HepG2 (cell line): ENCODE results near the gene ZNF84. TPM values are rescaled to one million over a fixed set of nuclear protein-coding genes. Genes with fewer than 3 reads are reported as not detected.
A peak's percentile ranks its signal among the peaks of the same experiment; 100 is the strongest.

Source experiments
- BATF2 ChIP-seq: sonication (generic); formaldehyde crosslinking; IDR thresholded peaks from 2 replicates; pipeline ENCODE4 v1.8.0; 2022; ENCODE audit warnings: mild to moderate bottlenecking, missing genetic modification reagents, moderate library complexity
- CAMTA2 ChIP-seq: sonication (generic); formaldehyde crosslinking; IDR thresholded peaks from 2 replicates; pipeline ENCODE4 v1.4.0; 2020; ENCODE audit warnings: mild to moderate bottlenecking, missing genetic modification reagents, borderline replicate concordance
- CENPT ChIP-seq: sonication (generic); formaldehyde crosslinking; IDR thresholded peaks from 2 replicates; pipeline ENCODE4 v1.8.0; 2022; ENCODE audit warnings: low read depth, mild to moderate bottlenecking, moderate library complexity, missing genetic modification reagents
- FOXC1 ChIP-seq: sonication (generic); formaldehyde crosslinking; IDR thresholded peaks from 2 replicates; pipeline ENCODE4 v1.8.0; 2022; ENCODE audit warnings: mild to moderate bottlenecking, missing genetic modification reagents, borderline replicate concordance
- KLF9 ChIP-seq: IDR thresholded peaks from 2 replicates; pipeline ENCODE4 v1.6.1; 2016; ENCODE audit warnings: low read depth
- MAX ChIP-seq: IDR thresholded peaks from 2 replicates; pipeline ENCODE4 v1.6.1; 2012; ENCODE audit warnings: inconsistent platforms
- MIER2 ChIP-seq: IDR thresholded peaks from 2 replicates; pipeline ENCODE4 v1.6.1; 2016; ENCODE audit warnings: missing biosample characterization, missing genetic modification reagents
- POGK ChIP-seq: sonication (generic); formaldehyde crosslinking; conservative IDR thresholded peaks from 2 replicates; pipeline ENCODE4 v1.8.0; 2022; ENCODE audit warnings: mild to moderate bottlenecking, moderate library complexity, missing genetic modification reagents
- PREB ChIP-seq: sonication (generic); formaldehyde crosslinking; IDR thresholded peaks from 2 replicates; pipeline ENCODE4 v1.4.0; 2020; ENCODE audit warnings: missing genetic modification reagents
- RBAK ChIP-seq: sonication (generic); formaldehyde crosslinking; IDR thresholded peaks from 2 replicates; pipeline ENCODE4 v1.5.1; 2020; ENCODE audit warnings: mild to moderate bottlenecking, missing genetic modification reagents
- SKI ChIP-seq: fragments of 450-650 bp; IDR thresholded peaks from one replicate; pipeline ENCODE4 v1.6.1; 2018; ENCODE audit warnings: mild to moderate bottlenecking; ENCODE audit not compliant: partially characterized antibody
- SMARCE1 ChIP-seq: fragments of 450-650 bp; IDR thresholded peaks from 2 replicates; pipeline ENCODE4 v1.6.1; 2017; ENCODE audit warnings: borderline replicate concordance
- TAF15 ChIP-seq: fragments of 200-400 bp; formaldehyde crosslinking; IDR thresholded peaks from one replicate; pipeline ENCODE4 v1.6.1; 2018; ENCODE audit warnings: mild to moderate bottlenecking, low read depth, low read length; ENCODE audit not compliant: poor library complexity, severe bottlenecking
- TCF7L2 ChIP-seq: IDR thresholded peaks from 2 replicates; pipeline ENCODE4 v1.6.1; 2011; ENCODE audit warnings: mild to moderate bottlenecking, low read depth, low read length, moderate library complexity
- THAP8 ChIP-seq: sonication (generic); formaldehyde crosslinking; IDR thresholded peaks from 2 replicates; pipeline ENCODE4 v1.5.1; 2020; ENCODE audit warnings: missing genetic modification reagents, mild to moderate bottlenecking, borderline replicate concordance
- THAP9 ChIP-seq: sonication (generic); formaldehyde crosslinking; IDR thresholded peaks from 2 replicates; pipeline ENCODE4; 2020; ENCODE audit warnings: missing genetic modification reagents, mild to moderate bottlenecking, borderline replicate concordance
- ZBTB7A ChIP-seq: sonication (generic); formaldehyde crosslinking; IDR thresholded peaks from 2 replicates; pipeline ENCODE4 v1.8.0; 2022; ENCODE audit warnings: mild to moderate bottlenecking, missing genetic modification reagents
- ZFX ChIP-seq: sonication (generic); formaldehyde crosslinking; IDR thresholded peaks from 2 replicates; pipeline ENCODE4 v1.4.0; 2020; ENCODE audit warnings: mild to moderate bottlenecking, low read depth, missing genetic modification reagents, moderate library complexity
- ZNF296 ChIP-seq: sonication (generic); formaldehyde crosslinking; conservative IDR thresholded peaks from 2 replicates; pipeline ENCODE4 v1.5.0; 2020; ENCODE audit warnings: mild to moderate bottlenecking, missing genetic modification reagents
- ZNF333 ChIP-seq: sonication (generic); formaldehyde crosslinking; IDR thresholded peaks from 2 replicates; pipeline ENCODE4 v1.4.0; 2020; ENCODE audit warnings: mild to moderate bottlenecking, missing genetic modification reagents, borderline replicate concordance
- ZNF460 ChIP-seq: sonication (generic); formaldehyde crosslinking; IDR thresholded peaks from 2 replicates; pipeline ENCODE4 v1.5.1; 2020; ENCODE audit warnings: missing genetic modification reagents, mild to moderate bottlenecking, borderline replicate concordance
- ZNF556 ChIP-seq: sonication (generic); formaldehyde crosslinking; IDR thresholded peaks from 2 replicates; pipeline ENCODE4 v1.4.0; 2020; ENCODE audit warnings: mild to moderate bottlenecking, missing genetic modification reagents, borderline replicate concordance
- polyA plus RNA-seq, 8 experiments: library from polyadenylated mRNA; depleted of rRNA in 3 of 8; stranded (reverse) in 7 of 8; unstranded in 1 of 8; fragments of >200 nt; fragmentation: Illumina TruSeq in 4 of 8; extraction: Trizol in 4 of 8; gene quantifications; 2 replicates each; pipeline versions ENCODE4 v1.2.1 to v1.2.3, GENCODE V29; 2011 to 2016; ENCODE audit warnings: low read depth in 4 of 8, missing spikeins in 1 of 8, mixed read lengths in 1 of 8; ENCODE audit not compliant: insufficient read depth in 1 of 8
- total RNA-seq, 5 experiments: library from RNA; depleted of rRNA; stranded (reverse); fragments of >200 nt; fragmentation: Illumina TruSeq; extraction: Trizol; gene quantifications; 2 replicates each; pipeline ENCODE4 v1.2.3, GENCODE V29; 2016; ENCODE audit warnings: low read depth in 1 of 5

Gene ZNF84
- total and polyA plus RNA-seq, 2 of the 13 experiments (the other 11 are each of a cell fraction or from before 2014, with no cell fraction given), result 15.5 to 21.8 TPM

GRCh38 chr12:133037207-133038005 lies at the start of gene ZNF84 (continued):
- TF ChIP-seq PREB (CRISPR knock-in tag) (no peak), ZNF556 (CRISPR knock-in tag) (peak; percentile 82), THAP9 (CRISPR knock-in tag) (no peak; the same call in 1 of the 2 replicates), ZNF296 (CRISPR knock-in tag) (peak; percentile 33; the same call in 1 of the 2 replicates), SMARCE1 (no peak), ZNF460 (no peak), KLF9 (CRISPR knock-in tag) (no peak), POGK (CRISPR knock-in tag) (peak; percentile 93), CENPT (CRISPR knock-in tag) (no peak; the same call in 1 of the 2 replicates), BATF2 (peak; percentile 93), RBAK (CRISPR knock-in tag) (no peak), SKI (peak; percentile 42), ZBTB7A (CRISPR knock-in tag) (no peak), ZFX (CRISPR knock-in tag) (peak; percentile 94), FOXC1 (peak; percentile 72; the same call in 1 of the 2 replicates), THAP8 (CRISPR knock-in tag) (no peak), CAMTA2 (CRISPR knock-in tag) (peak; percentile 72; the same call in 1 of the 2 replicates), ZNF333 (CRISPR knock-in tag) (peak; percentile 97), TAF15 (no peak), TCF7L2 (no peak), MAX (peak; percentile 98), MIER2 (CRISPR knock-in tag) (no peak)
